IMR-90 (cell line): ENCODE results near the gene CSNK2A1. TPM values are rescaled to one million over a fixed set of nuclear protein-coding genes. Genes with fewer than 3 reads are reported as not detected.

Source experiments
- ATAC-seq: fragments of 200-7000 bp; cut with Tn5 transposase; 2 replicates; pipeline ENCODE4 v1.9.1; 2020; ENCODE audit warnings: low read depth, mild to moderate bottlenecking, moderate library complexity
- BruUV-seq: library from RNA; stranded (reverse); fragments of 400-500 nt; replicated peaks from 2 replicates; lab custom pipeline; 2021; lab: Mats Ljungman, UMichigan
- CTCF ChIA-PET: fragments of 300-600 bp; formaldehyde crosslinking; extraction: SDS; loops from one replicate; lab custom pipeline; 2021; ENCODE audit warnings: antibody characterized with exemption; lab: Yijun Ruan, JAX
- POLR2A ChIA-PET: fragments of 300-600 bp; sonication (Branson Sonifier 250); formaldehyde crosslinking; loops from one replicate; lab custom pipeline; 2022; ENCODE audit warnings: antibody characterized with exemption; ENCODE audit not compliant: unreplicated experiment; lab: Charles Lee
- DNase-seq: peaks from one replicate; pipeline ENCODE4 v3.0.0; 2013
- H2AFZ ChIP-seq: replicated peaks from 2 replicates; pipeline ENCODE3; 2013; ENCODE audit warnings: low read length, mild to moderate bottlenecking; ENCODE audit not compliant: poor library complexity
- H2AK5ac ChIP-seq: 2 replicates; pipeline ENCODE4 v1.6.1; 2013; ENCODE audit warnings: low read depth, low read length, inconsistent platforms
- H2AK9ac ChIP-seq: replicated peaks from 2 replicates; pipeline ENCODE3; 2013; ENCODE audit warnings: mild to moderate bottlenecking, low read depth, low read length, moderate library complexity; ENCODE audit not compliant: poor library complexity
- H2BK120ac ChIP-seq: 2 replicates; pipeline ENCODE4 v1.6.1; 2013; ENCODE audit warnings: low read depth, low read length, inconsistent platforms
- H2BK15ac ChIP-seq: 3 replicates; pipeline ENCODE4 v1.6.1; 2013; ENCODE audit warnings: low read depth, low read length, inconsistent platforms
- H2BK20ac ChIP-seq: 2 replicates; pipeline ENCODE4 v1.6.1; 2013; ENCODE audit warnings: low read depth, mild to moderate bottlenecking, inconsistent platforms, low read length, moderate library complexity
- H2BK5ac ChIP-seq: 2 replicates; pipeline ENCODE4 v1.6.1; 2013; ENCODE audit warnings: mild to moderate bottlenecking, low read depth, low read length, inconsistent platforms; ENCODE audit not compliant: poor library complexity, severe bottlenecking
- H3K14ac ChIP-seq: replicated peaks from 2 replicates; pipeline ENCODE4 v1.6.1; 2013; ENCODE audit warnings: low read depth, low read length, inconsistent platforms
- H3K18ac ChIP-seq: 2 replicates; pipeline ENCODE4 v1.6.1; 2013; ENCODE audit warnings: low read depth, low read length, control low read depth
- H3K23ac ChIP-seq: 2 replicates; pipeline ENCODE4 v1.6.1; 2013; ENCODE audit warnings: low read depth, low read length, inconsistent platforms
- H3K27ac ChIP-seq: 2 replicates; pipeline ENCODE4 v1.5.1; 2013; ENCODE audit warnings: mild to moderate bottlenecking, control low read depth, low read length; ENCODE audit not compliant: insufficient read depth
- H3K27me3 ChIP-seq: 2 replicates; pipeline ENCODE4 v1.6.1; 2013; ENCODE audit warnings: low read length; ENCODE audit not compliant: control insufficient read depth, insufficient read depth
- H3K36me3 ChIP-seq: 2 replicates; pipeline ENCODE4 v1.6.1; 2013; ENCODE audit warnings: low read length, mixed read lengths; ENCODE audit not compliant: control insufficient read depth, insufficient read depth
- H3K4ac ChIP-seq: 2 replicates; pipeline ENCODE4 v1.6.1; 2013; ENCODE audit warnings: low read depth, low read length, inconsistent platforms
- H3K4me1 ChIP-seq: 2 replicates; pipeline ENCODE4 v1.6.1; 2013; ENCODE audit warnings: low read length, mixed read lengths; ENCODE audit not compliant: control insufficient read depth, insufficient read depth
- H3K4me2 ChIP-seq: 2 replicates; pipeline ENCODE4 v1.6.1; 2013; ENCODE audit warnings: low read depth, mild to moderate bottlenecking, control low read depth, low read length, moderate library complexity
- H3K4me3 ChIP-seq: 2 replicates; pipeline ENCODE4 v1.5.1; 2013; ENCODE audit warnings: low read depth, mild to moderate bottlenecking, control low read depth, low read length, moderate library complexity; ENCODE audit not compliant: insufficient read depth
- H3K56ac ChIP-seq: 2 replicates; pipeline ENCODE4 v1.6.1; 2013; ENCODE audit warnings: low read length, inconsistent platforms; ENCODE audit not compliant: insufficient read depth; ENCODE audit errors: extremely low read depth
- H3K79me1 ChIP-seq, 2 experiments: 2 replicates each; pipeline ENCODE4 v1.6.1; 2013; ENCODE audit warnings: low read length in 2 of 2, inconsistent platforms in 1 of 2, low read depth in 1 of 2
- H3K9ac ChIP-seq: 2 replicates; pipeline ENCODE4 v1.6.1; 2013; ENCODE audit warnings: low read depth, low read length, control low read depth
- H3K9me1 ChIP-seq: 2 replicates; pipeline ENCODE4 v1.6.1; 2013; ENCODE audit warnings: low read length, inconsistent platforms; ENCODE audit not compliant: insufficient read depth
- H3K9me3 ChIP-seq: 2 replicates; pipeline ENCODE4 v1.6.1; 2013; ENCODE audit warnings: low read length; ENCODE audit not compliant: control insufficient read depth, insufficient read depth
- H4K20me1 ChIP-seq: 2 replicates; pipeline ENCODE4 v1.6.1; 2013; ENCODE audit warnings: low read length, inconsistent platforms; ENCODE audit not compliant: insufficient read depth
- H4K5ac ChIP-seq: 2 replicates; pipeline ENCODE4 v1.6.1; 2013; ENCODE audit warnings: mild to moderate bottlenecking, low read depth, low read length, control low read depth
- H4K8ac ChIP-seq, 2 experiments: 2 replicates each; pipeline ENCODE4 v1.6.1; 2013; ENCODE audit warnings: low read depth in 2 of 2, low read length in 2 of 2, control low read depth in 1 of 2, inconsistent platforms in 1 of 2
- H4K91ac ChIP-seq: 2 replicates; pipeline ENCODE4 v1.6.1; 2013; ENCODE audit warnings: low read depth, low read length, inconsistent platforms; ENCODE audit not compliant: insufficient read depth
- BHLHE40 ChIP-seq: fragments of 150-350 bp; IDR thresholded peaks from 2 replicates; pipeline ENCODE4 v1.6.1; 2016; ENCODE audit warnings: mild to moderate bottlenecking, low read depth, low read length
- CEBPB ChIP-seq: IDR thresholded peaks from 2 replicates; pipeline ENCODE4 v1.6.1; 2012; ENCODE audit warnings: low read depth, low read length, improper control_type of control experiment
- CHD1 ChIP-seq: IDR thresholded peaks from 2 replicates; pipeline ENCODE4 v1.6.1; 2012; ENCODE audit warnings: low read depth, low read length, improper control_type of control experiment
- CTCF ChIP-seq: conservative IDR thresholded peaks from 2 replicates; pipeline ENCODE4 v1.5.1; 2012; ENCODE audit warnings: mild to moderate bottlenecking, low read depth, low read length, improper control_type of control experiment
- ELK1 ChIP-seq: fragments of 150-350 bp; IDR thresholded peaks from 2 replicates; pipeline ENCODE4 v1.6.1; 2016; ENCODE audit warnings: low read depth, mild to moderate bottlenecking, low read length, moderate library complexity, borderline replicate concordance
- FOS ChIP-seq: fragments of 150-350 bp; IDR thresholded peaks from 2 replicates; pipeline ENCODE4 v1.6.1; 2016; ENCODE audit warnings: low read depth, low read length
- MAFK ChIP-seq: IDR thresholded peaks from 2 replicates; pipeline ENCODE4 v1.6.1; 2012; ENCODE audit warnings: low read depth, low read length, improper control_type of control experiment
- MAZ ChIP-seq: IDR thresholded peaks from 2 replicates; pipeline ENCODE4 v1.6.1; 2012; ENCODE audit warnings: low read depth, mild to moderate bottlenecking, low read length, improper control_type of control experiment, moderate library complexity, borderline replicate concordance
- MXI1 ChIP-seq: IDR thresholded peaks from 2 replicates; pipeline ENCODE4 v1.6.1; 2012; ENCODE audit warnings: low read depth, mild to moderate bottlenecking, low read length, moderate library complexity, borderline replicate concordance
- NFE2L2 ChIP-seq: fragments of 150-350 bp; IDR thresholded peaks from 2 replicates; pipeline ENCODE4 v1.6.1; 2016; ENCODE audit warnings: low read depth, mild to moderate bottlenecking, low read length
- POLR2A ChIP-seq: IDR thresholded peaks from 2 replicates; pipeline ENCODE4 v1.6.1; 2012; ENCODE audit warnings: mild to moderate bottlenecking, low read depth, low read length
- RAD21 ChIP-seq: IDR thresholded peaks from 2 replicates; pipeline ENCODE4 v1.6.1; 2012; ENCODE audit warnings: low read length, improper control_type of control experiment
- RCOR1 ChIP-seq: IDR thresholded peaks from 2 replicates; pipeline ENCODE4 v1.6.1; 2012; ENCODE audit warnings: mild to moderate bottlenecking, low read length, improper control_type of control experiment; ENCODE audit not compliant: insufficient replicate concordance
- RFX5 ChIP-seq: IDR thresholded peaks from 2 replicates; pipeline ENCODE4 v1.8.0; 2012; ENCODE audit warnings: low read depth, mild to moderate bottlenecking, low read length, moderate library complexity
- SMC3 ChIP-seq: fragments of 150-350 bp; IDR thresholded peaks from 2 replicates; pipeline ENCODE4 v1.6.1; 2016; ENCODE audit warnings: low read depth, mild to moderate bottlenecking, antibody characterized with exemption, low read length, moderate library complexity
- WGBS, 2 experiments: methylation state at CpG; one replicate each; pipeline versions ENCODE4 v1.1.5 to v1.1.7; 2013; ENCODE audit warnings: missing lambda C conversion rate in 2 of 2; ENCODE audit not compliant: insufficient read length in 1 of 2; ENCODE audit errors: extremely low coverage in 2 of 2; 5-methylcytosine and 5-hydroxymethylcytosine counted together
- dilution Hi-C: fragments of 300-500 bp; cut with HindIII; formaldehyde crosslinking; loops from one replicate; pipeline ENCODE4 v1.14.3; 2018; ENCODE audit warnings: low sequenced_read_pairs; ENCODE audit not compliant: unreplicated experiment
- in situ Hi-C: fragments of 300-500 bp; cut with MboI; formaldehyde crosslinking; loops from 3 replicates; pipeline ENCODE4 v1.14.3; 2019; ENCODE audit warnings: low sequenced_read_pairs, inconsistent platforms, mixed read lengths
- intact Hi-C: fragments of 100-400 bp; cut with micrococcal nuclease; formaldehyde crosslinking; loops from 2 replicates; pipeline ENCODE4 v1.10.0; 2022
- polyA plus RNA-seq, 3 experiments: library from polyadenylated mRNA; depleted of rRNA; stranded (reverse); fragments of >200 nt; gene quantifications; 2 replicates each; pipeline ENCODE4 v1.2.3, GENCODE V29; 2012; ENCODE audit warnings: low replicate concordance in 1 of 3
- total RNA-seq: library from RNA; depleted of rRNA; stranded (reverse); fragments of >200 nt; gene quantifications from 2 replicates; pipeline ENCODE4 v1.2.3, GENCODE V29; 2012
- TF ChIP-seq, protein P1 (sequence below): fragments of 150-350 bp; IDR thresholded peaks from 2 replicates; pipeline ENCODE4 v1.6.1; 2017; ENCODE audit warnings: mild to moderate bottlenecking, antibody characterized with exemption, low read length, low read depth

Gene CSNK2A1
- total and polyA plus RNA-seq, 2 of the 4 experiments (the other 2 are of a cell fraction), result 86.3 to 151 TPM

GRCh38 chr20:443223-443775 is 100.3 kb downstream of the CSNK2A1 start:
- H3K14ac ChIP-seq, result no peak overlapping the region
- H2BK5ac ChIP-seq, result no peak overlapping the region
- intact Hi-C loops (no loop called here), in situ Hi-C loops (no loop called here), dilution Hi-C loops (no loop called here)
- peaks cover 38% of the 10 kb centered on the region for H4K20me1 ChIP-seq
- H3K23ac ChIP-seq, result no peak overlapping the region
- no peak overlapping the region for H2BK120ac ChIP-seq
- CTCF ChIA-PET, result interaction anchor here (0.9 kb wide), 1 partner anchor 81 kb away, joined by 4 read pairs; no protein-coding TSS in a partner anchor
- no peak overlapping the region for H3K9ac ChIP-seq
- DNase-seq, result no peak
- H2AK5ac ChIP-seq, result no peak overlapping the region
- H3K4me3 ChIP-seq, result no peak overlapping the region
- H3K27me3 ChIP-seq, result no peaks in the 10 kb centered on the region
- BruUV-seq, result no TSS peak
- ATAC-seq, result no peak
- WGBS, 2 experiments, result no CpG with 5 or more reads among the region's 4 CpGs
- TF ChIP-seq RFX5 (no peak), RCOR1 (no peak), POLR2A (no peak), RAD21 (no peak), ELK1 (no peak), SMC3 (no peak), MXI1 (no peak), MAFK (no peak), FOS (no peak), NFE2L2 (no peak), MAZ (no peak), CTCF (no peak), CEBPB (no peak), BHLHE40 (no peak), CHD1 (no peak)
- TF ChIP-seq, protein P1, sequence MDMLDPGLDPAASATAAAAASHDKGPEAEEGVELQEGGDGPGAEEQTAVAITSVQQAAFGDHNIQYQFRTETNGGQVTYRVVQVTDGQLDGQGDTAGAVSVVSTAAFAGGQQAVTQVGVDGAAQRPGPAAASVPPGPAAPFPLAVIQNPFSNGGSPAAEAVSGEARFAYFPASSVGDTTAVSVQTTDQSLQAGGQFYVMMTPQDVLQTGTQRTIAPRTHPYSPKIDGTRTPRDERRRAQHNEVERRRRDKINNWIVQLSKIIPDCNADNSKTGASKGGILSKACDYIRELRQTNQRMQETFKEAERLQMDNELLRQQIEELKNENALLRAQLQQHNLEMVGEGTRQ, result no peak
- H3K36me3 ChIP-seq, result peaks cover 58% of the 10 kb centered on the region
- no peak overlapping the region for H3K18ac ChIP-seq
- H3K27ac ChIP-seq, result no peak overlapping the region
- POLR2A ChIA-PET, result no interaction called here
- H3K4me2 ChIP-seq, result no peak overlapping the region
- no peaks in the 10 kb centered on the region for H3K9me3 ChIP-seq
- H3K79me1 ChIP-seq, result peaks cover 29 to 66% of the 10 kb centered on the region in 2 experiments
- no peak overlapping the region for H3K4ac ChIP-seq
- no peak overlapping the region for H2BK20ac ChIP-seq
- no peak overlapping the region for H2AFZ ChIP-seq
- no peak overlapping the region for H3K56ac ChIP-seq
- no peak overlapping the region for H4K8ac ChIP-seq
- peaks cover 23% of the 10 kb centered on the region for H3K9me1 ChIP-seq
- no peak overlapping the region for H4K5ac ChIP-seq
- no peak overlapping the region for H2AK9ac ChIP-seq
- peaks cover 5% of the 10 kb centered on the region for H3K4me1 ChIP-seq
- no peak overlapping the region for H4K91ac ChIP-seq
- no peak overlapping the region for H2BK15ac ChIP-seq
